NCI-H146 treated with DMSO at 0.1 percent for 48 hours (cell line): ENCODE results near the gene GLYR1.
"Not testable (repeated sequence)": the region's sequence is repeated elsewhere in the genome, so short reads cannot be mapped to it uniquely, and the experiment has no call there.

ENCODE experiments used
- DNase-seq: peaks from one replicate; lab custom pipeline; 2025; ENCODE audit not compliant: unreplicated experiment; lab: John Stamatoyannopoulos, UW

GLYR1 gene

DNA sequence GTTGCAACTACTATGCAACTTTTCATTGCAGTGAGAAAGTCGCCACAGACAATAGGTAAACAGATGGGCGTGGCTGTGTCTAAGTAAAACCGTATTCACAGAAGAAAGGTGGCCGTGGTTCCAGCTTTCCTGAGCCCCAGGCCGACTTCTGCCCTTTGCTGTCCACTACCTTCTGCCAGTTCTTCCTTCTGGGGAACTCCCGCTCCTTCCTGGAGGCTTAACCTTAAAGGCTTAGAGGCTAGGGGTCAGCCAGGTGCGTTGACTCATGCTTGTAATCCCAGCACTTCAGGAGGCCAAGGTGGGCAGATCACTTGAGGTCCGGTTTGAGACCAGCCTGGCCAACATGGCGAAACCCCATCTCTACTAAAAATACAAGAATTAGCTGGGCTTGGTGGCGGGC, 56.8 kb downstream of the GLYR1 start:
- no peak for DNase-seq

DNA sequence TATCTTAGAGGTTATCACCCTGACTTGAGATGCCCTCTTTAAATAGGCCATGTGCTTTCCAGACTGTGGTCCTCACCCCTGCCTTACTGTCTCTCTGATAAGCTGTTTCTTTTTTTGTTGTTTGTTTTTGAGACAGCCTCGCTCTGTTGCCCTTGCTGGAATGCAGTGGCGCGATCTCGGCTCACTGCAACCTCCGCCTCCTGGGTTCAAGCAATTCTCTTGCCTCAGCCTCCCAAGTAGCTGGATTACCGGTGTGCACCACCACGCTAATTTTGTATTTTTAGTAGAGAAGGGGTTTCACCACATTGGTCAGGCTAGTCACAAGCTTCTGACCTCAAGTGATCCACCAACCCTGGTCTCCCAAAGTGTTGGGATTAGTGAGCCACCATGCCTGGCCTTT, 58.2 kb downstream of the GLYR1 start:
- DNase-seq: no peak

DNA sequence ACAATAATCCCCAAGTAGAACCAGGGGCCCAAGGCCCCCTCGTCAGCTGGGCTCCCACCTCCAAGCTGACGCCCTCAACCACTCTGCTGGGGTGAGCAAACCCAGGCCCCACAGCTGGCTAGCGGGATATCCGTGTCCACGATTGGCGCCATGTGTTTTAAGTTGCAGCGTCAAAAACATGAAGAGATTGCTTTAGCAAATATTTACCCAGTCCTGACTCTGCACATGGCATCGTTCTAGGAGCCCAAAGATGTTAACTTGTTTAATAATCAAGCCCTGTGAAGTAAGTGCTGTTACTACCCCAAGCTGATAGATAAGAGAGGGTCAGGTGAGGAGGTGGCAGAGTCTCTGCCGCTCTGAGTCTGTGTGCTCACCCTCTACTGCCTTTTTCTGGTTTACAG, 58.6 kb downstream of the GLYR1 start:
- DNase-seq: peak; percentile 16

DNA sequence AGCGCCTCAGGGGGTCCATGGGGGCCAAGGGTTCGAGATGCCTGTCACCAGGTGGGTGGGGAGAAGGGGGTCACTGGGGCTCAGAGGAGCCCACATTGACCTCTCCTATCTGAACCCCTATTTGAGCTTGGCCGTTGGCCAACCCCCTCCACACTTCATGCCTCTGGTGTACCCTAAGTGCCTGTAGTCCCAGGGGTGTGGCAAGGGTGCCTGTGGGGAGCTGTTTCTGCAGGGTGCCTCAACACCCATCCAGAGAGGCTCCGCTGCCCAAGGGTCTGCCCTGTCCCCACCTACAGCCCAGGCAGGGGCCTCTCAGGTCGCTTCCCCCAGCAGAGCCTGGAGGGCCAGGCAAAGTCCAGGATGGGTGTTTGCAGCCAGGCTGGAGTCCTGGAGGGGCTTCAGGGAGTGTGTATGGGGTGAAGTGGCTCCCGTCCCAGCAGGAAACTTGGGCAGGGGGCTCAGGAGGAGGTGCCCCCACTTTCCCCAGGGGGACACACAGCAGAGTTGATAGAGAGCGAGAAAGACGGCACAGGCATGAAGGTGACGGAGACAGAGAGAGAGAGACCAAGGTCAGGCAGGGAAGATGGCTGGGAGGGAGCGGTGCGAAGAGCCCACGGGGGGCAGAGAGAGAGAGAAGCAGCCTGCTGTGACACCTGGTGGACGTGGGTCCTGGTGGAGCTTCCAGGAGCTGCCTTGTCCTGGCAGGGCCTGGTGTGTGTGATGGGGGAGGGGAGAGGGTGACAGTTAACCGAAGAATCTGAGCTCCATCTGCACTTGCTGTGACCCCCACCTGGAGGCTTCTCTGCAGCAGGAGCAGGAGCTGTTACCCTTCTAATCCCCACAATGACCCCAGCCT, 59.2 kb downstream of the GLYR1 start, which contains the start of gene SEPTIN12:
Gene SEPTIN12 (minus strand): TSS at position 719 of the 856 bp plus-strand sequence. CDS start 700 bp downstream, at position 19.
- DNase-seq: peak; percentile 16

DNA sequence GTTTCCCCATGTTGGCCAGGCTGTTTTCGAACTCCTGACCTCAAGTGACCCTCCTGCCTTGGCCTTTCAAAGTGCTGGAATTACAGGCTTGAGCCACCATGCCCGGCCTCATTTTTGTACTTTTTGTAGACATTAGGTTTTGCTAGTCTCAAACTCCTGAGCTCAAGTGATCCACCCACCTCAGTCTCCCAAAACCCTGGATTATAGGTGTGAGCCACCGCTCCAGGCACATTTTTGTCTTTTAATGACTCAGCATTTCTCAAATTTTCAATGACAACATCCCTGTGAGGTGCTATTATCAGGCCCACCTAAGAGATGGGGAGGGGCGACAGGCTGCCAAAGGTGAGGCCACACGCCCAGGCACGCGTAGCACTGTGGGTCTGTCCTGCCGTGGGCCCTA, 60.0 kb downstream of the GLYR1 start:
- DNase-seq: no peak

DNA sequence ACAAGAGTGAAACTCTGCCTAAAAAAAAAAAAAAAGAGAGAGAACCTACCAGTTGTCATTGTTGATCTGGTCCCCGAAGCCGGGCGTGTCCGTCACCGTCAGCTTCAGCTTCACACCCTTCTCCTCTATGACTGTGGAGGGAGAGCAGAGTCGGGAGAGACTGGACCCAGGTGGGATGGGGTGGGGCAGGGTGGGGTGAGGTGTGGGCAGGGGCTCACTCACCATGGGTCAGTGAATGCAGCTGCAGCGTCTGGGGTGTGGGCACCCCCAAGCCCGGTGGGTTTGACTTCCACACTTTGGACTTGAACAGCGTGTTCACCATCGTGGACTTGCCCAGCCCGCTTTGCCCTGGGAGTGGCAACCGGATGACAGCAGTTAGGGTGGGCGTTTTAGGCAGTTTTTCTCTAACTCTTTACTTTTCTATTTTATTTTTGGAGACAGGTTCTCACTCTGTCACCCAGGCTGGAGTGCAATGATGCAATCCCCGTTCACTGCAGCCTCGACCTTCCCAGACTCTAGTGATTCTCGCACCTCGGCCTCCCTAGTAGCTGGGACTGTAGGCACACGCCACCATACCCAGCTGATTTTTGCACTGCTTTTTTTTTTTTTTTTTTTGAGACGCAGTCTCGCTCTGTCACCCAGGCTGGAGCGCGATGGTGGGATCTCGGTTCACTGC, 61.2 kb downstream of the GLYR1 start:
- no peak for DNase-seq

DNA sequence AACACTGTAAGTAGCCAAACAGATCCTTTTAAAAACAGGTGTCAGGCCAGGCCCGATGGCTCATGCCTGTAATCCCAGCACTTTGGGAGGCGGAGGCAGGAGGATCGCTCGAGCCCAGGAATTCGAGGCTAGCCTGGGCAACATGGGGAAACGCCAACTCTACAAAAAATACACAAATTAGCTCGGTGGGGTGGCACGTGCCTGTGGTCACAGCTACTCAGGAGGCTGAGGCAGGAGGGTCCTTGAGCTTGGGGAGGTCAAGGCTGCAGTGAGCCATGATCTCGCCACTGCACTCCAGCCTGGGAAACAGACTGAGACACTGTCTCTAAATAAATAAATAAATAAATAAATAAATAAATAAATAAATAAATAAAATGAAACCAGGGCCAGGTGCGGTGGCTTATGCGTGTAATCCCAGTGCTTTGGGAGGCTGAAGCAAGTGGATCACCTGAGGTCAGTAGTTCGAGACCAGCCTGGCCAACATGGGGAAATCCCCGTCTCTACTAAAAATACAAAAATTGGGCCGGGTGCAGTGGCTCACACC, 62.6 kb downstream of the GLYR1 start:
- DNase-seq: not testable (repeated sequence)

DNA sequence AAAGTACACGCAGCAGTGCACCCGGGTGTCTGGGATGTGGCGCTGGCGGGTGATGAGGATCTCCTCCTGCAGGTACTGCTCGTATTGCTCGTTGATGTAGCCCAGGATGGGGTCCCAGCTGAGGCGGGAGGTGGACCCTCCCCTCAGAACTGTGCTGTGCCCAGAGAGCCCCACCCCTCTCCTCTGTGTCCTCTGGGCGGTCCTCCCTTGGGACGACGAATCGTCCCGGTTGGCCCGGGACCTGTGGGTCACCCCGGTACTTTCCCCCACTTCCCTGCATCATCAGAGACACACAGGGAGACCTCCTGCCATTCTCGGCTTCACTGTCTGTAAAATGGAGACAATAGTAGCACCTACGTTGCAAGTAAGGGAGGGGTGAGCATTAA, 63.1 kb downstream of the GLYR1 start:
- no peak for DNase-seq

DNA sequence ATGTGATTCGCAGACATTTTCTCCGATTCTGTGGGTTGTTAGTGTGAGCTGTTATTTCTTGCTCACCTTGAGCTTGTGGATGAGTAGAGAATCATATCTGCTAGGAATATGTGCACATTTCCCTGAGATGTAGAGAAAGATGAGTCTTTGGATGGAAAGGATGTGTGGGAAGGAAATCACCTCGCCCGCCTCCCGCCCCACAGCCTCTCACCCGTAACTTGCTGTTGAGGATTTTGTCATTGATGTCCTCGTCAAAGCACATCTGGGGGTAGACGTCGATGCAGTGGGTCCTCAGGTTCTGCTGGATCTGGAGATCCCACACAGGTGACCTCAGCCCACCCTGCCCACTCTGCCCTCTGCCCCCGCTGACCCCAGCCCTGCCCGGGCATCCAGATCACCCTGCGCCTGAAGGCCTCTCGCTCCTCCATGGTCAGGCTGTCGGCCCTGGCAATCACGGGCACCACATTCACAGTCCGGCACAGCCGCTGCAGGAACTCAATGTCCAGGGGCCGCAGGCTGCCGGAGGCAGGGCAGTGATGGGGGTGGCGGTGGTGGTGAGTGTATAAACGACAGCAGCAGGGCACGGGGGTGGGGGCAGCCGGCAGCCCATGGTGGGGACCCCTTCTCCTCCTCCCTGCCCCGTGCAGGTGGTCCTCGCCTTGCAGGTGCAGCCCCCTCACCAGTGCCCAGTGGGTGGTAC, 63.7 kb downstream of the GLYR1 start:
- no peak for DNase-seq

DNA sequence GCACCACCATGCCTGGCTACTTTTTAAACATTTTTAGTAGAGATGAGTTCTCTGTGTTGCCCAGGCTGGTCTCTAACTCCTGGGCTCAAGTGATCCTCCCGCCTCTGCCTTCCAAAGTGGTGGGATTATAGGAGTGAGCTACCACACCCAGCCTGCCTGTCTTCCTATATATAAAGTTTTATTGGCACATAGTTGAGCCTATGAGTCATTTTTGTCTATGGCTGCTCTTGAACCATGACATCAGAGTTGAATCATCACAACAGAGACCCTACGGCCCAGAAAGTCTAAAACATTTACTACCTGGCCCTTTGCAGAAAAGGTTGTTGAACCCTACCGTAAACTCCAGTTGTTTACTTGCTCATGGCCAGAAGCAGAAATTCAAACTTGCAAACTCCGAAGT, 66.9 kb downstream of the GLYR1 start:
- DNase-seq: no peak

DNA sequence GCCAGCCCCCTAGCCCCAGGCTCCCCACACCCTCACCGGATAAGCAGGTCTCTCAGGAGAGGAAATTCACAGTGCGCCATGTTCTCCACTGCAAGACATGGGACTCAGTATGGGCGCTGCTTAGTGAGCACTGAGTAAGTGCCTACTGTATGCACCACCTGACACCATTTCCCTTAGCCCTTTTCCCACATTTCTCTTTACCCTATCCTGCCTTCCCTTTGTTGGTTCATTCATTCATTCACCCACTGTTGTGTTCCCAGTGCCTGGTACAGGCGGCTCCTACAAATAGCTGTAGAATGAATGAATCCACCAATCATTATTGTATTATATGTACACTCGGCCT, 69.1 kb downstream of the GLYR1 start:
- no peak for DNase-seq

DNA sequence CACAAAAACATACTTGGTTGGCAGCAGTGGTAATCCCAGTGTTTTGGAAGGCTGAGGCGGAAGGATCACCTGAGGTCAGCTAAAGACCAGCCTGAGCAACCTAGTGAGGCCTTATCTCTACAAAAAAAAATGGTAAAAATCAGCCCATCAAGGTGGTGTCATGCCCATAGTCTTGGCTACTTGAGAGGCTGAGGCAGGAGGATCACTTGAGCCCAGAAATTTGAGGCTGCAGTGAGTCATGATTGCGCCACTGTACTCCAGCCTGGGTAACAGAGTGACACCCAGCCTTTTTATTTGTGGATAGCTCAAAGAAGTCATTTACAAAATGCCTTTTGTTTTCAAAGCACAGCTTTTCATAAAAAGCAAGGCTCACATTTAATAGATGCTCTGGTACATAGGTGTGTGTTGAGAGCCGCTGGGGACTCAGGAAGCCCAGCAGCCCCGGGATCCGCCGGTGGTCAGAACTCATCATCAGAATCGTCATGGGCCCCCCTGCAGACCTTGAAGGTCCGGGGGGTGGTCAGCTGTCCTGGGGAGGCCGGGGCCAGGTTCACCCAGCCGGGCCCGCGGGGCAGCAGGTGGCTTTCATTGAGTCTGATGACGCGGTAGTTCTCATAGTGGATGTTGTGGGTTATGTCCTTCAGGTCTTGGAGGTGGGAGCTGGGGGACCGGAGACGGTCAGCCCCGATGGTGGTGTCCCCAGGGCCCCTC, 69.6 kb downstream of the GLYR1 start:
- no peak for DNase-seq

DNA sequence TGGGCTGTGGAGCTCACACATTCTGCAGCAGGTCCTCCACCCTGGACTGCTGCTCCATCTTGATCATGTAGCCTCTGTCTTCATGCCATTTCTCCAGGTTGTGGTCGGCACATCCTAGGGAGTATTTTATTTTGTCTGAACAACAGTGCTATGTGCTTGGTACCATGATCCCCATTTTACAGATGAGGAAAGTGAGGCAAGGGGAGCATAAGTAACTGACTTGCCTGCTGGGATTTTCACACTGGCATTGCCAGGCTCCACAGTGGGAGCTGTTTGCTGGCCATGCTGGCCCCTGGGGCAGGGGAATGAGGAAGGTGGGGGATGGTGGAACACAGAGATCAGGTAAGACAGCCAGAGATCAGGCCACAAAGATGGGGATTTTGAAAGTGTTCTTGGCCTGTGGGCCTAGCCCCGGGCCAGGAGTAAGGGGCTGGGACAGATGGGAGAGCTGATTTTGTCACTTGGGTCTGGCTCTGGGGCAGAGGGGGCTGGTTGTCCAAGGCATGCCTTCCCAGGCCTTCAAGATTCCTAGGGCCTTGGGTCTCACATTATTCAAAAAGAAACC, 70.9 kb downstream of the GLYR1 start:
- DNase-seq: no peak

DNA sequence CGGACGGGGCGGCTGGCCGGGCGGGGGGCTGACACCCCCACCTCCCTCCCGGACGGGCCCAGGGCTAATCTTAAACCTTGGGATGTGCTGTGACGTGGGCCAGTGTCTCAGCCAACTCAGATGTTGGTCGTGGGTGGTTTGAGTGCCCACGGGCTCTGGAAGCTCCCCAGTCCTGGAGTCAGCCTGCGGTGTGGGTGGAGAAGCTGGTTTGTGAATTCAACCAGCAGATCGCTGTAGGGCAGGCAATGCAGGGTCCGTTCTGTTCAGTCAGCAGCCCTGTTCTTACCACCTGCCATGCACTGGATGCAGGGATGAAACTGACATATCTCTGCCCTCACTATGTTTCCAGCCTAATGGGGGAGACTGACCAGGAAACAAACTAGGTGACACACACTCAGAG, 72.1 kb downstream of the GLYR1 start:
- DNase-seq: no peak

DNA sequence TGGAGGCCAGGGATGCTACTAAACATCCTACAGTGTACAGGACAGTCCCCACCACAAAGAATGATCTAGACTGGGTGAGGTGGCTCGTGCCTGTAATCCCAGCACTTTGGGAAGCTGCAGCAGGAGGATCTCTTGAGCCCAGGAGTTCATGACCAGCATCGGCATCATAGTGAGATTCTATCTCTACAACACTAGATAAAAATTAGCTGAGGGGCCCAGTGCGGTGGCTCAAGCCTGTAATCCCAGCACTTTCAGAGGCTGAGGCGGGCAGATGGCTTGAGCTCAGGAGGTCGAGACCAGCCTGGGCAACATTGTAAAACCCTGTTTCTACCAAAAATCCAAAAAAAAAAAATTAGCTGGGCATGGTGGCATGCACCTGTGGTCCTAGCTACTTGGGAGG, 74.7 kb downstream of the GLYR1 start:
- no peak for DNase-seq

DNA sequence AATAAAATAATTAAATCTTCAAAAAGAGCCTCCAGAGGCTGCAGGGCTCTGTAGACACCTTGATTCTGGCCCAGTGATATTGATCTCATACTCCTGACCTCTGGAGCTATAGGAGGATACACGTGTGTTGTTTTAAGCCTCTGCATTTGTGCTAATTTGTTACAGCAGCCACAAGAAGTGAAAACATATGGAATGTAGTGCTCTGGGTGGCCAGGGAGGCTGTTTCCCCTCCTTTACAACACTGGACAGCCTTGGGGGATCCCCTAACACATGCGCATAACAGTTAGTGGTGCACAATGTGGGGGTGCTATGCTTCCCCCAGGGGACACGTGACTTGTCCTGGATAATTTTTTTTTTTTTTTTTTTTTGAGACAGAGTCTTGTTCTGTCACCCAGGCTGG, 75.4 kb downstream of the GLYR1 start:
- no peak for DNase-seq

DNA sequence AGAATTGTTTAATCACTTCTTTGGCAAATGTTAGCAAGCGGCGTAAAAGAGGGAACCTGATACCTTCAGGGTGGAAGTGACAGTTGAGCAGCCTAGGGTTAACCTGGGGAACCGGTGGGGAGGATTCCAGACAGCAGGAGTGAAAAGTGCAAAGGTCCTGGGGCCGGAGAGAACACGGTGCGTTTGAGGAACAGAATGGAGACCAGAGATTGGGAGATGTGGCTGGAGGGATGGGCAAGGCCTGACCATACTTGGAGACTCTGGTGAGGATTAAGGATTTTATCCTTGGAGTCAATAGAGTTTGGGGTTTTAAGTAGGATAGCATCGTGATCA, 77.8 kb downstream of the GLYR1 start:
- peak; percentile 8 for DNase-seq

DNA sequence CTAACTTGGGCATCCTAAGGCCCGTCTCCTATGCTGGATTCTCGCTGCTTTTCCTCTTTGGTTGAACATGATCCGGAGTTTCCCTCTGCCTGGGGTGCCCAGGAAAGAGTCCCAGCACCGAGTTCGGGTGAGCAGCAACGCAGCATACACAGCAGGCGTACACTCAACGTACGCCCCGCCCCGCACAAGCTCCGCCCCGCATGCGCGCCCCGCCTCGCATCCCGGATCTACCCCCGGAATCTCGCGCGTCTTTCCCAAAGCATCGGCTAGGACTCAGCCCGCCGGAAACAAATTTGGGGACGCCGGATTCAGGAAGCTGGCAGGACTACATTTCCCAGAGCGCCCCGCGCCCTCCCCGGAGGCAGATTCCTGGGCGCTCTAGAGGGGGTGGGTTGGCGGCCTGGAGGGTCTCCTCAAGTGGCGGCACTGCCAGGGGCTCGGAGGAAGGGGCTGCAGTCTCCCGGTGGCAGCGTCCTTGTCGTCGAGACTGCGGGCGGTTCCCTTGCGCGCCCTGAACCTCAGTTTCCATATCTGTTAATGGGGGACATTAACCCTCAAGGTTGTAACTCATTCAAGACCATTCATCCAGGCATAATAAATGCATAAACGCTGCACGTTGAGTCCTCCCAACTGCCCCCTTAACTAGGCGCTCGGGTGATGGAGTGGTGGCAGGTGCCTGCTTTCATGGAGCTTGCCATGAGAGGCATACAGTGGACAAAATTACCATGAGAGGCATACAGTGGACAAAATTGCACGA, 78.4 kb downstream of the GLYR1 start:
- peak; percentile 90 for DNase-seq

DNA sequence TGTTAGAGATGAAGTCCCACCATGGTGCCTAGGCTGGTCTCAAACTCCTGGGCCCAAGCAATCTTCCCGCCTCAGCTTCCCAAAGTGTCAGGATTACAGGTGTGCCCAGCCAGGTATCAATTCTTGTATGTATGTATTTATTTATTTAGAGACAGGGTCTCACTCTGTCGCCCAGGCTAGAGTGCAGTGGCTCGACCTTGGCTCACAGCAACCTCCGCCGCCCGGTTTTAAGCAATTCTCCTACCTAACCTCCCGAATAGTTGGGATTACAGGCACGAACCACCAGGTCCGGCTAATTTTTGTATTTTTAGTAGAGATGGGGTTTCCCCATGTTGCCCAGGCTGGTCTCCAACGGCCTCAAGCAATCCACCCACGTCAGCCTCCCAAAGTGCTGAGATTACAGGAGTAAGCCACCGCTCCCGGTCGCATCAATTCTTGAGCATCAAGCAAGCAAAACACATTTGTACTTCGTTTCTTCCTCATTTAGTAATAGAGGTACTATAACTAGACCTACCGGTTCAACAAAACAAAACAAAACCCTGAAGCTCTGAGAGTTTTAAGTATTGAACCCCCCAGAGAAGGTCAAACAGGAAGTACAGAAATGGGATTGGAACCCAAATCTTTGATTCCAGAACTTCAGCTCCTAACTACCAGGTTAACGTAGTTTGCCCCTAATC, 79.1 kb downstream of the GLYR1 start:
- peak; percentile 74 for DNase-seq
